ENCODE data around the gene SPANXN3. TPM values are rescaled to one million over a fixed set of nuclear protein-coding genes. Genes with fewer than 3 reads are reported as not detected.

The SPANXN3 gene
- total RNA-seq, result not detected in 2 replicates

GRCh38 chrX:143517375-143517774, at the start of gene SPANXN3:
SPANXN3 (minus strand) TSS chrX:143517475; CDS start chrX:143517391, 84 bp downstream.

Other genes starting within 250 kb of the SPANXN3 start
- 0.50 and 1.2 TPM in 2 replicates for gene SLITRK4, start 118.6 kb upstream of the SPANXN3 start, total RNA-seq
- gene SPANXN2, start 203.3 kb upstream of the SPANXN3 start, total RNA-seq, result not detected in 2 replicates